Measurements from ENCODE around the gene DHX38. TPM values are rescaled to one million over a fixed set of nuclear protein-coding genes. Genes with fewer than 3 reads are reported as not detected.

DHX38 gene
- total and polyA plus RNA-seq, 2 donors: 38.6 to 44.1 TPM

DNA sequence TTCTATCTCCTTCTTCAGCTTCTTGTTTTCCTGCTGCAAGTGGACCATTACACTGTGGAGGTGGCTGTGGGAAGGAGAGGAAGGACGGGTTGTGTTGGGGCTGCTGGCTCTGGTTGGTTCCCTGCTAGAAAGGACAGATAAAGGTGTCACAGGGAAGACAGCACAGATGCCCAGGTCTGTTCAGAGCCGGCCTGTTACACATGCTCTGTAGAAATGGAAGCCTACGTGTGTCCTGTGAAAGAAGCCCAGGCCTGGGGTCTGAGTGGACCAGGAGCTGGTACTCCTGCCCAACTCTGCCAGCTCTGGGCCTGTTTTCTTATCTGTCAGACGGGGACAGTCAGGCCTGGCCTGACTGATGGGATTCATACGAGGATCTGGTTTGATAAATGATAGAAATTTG is 26.4 kb downstream of the DHX38 start:
- 89% methylated on average over 5 of the region's 5 CpGs for WGBS
- no peak overlapping the region for H3K27ac ChIP-seq (ENCODE audit: low read depth)
- no peak overlapping the region for H3K4me3 ChIP-seq (ENCODE audit: low read depth, low read length)
- DNase-seq (ENCODE audit: extremely low spot score): no peak
- H3K4me1 ChIP-seq (ENCODE audit: insufficient read depth): no peaks in the 10 kb centered on the region
- H3K36me3 ChIP-seq (ENCODE audit: insufficient read depth): no peaks in the 10 kb centered on the region

DNA sequence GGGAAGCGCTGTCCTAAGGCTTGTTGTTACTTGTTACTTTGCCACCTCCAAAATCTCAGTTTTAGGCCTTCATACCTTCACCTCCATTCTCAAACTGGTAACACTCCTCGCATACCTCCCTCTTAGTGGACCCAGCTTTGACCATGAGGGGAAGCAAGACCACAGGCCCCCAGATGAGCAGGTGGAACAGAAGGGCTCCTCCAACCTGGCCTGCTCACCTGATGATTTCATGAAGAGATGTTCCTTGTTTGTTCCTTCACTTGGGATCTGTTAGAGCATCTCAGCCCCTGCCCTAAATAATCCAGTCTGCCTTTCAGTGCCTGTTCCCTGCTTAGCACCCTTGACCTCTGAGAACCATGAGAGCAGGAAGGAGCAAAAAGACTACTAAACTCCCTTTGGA is 28.7 kb downstream of the DHX38 start:
- no peaks in the 10 kb centered on the region for H3K4me1 ChIP-seq (ENCODE audit: insufficient read depth)
- 97% methylated on average over 2 of the region's 2 CpGs for WGBS
- no peak overlapping the region for H3K4me3 ChIP-seq (ENCODE audit: low read depth, low read length)

DNA sequence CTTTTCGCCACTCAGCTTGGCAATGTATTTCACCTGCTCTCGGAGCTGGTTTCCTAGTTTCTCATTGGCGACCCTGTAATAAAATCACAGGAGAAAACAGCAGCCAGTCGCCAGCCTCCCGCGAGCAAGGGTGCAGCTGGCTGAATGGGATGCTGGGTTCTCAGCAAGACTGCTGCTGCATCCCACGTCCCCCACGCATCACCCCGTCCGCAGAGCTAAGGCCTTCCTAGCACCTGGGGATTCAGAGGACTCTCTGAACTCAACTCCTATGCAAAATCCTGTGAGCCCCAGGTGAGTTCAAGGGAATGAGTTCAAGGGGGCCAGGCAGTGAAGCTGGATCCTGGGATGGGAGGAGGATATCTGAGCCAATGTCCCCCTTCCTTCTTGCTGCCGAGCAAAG is 29.3 kb downstream of the DHX38 start:
- DNase-seq (ENCODE audit: extremely low spot score): no peak
- Histone ChIP-seq H3K27ac (ENCODE audit: low read depth) (no peak overlapping the region), H3K4me3 (ENCODE audit: low read depth, low read length) (no peak overlapping the region), H3K4me1 (ENCODE audit: insufficient read depth) (no peaks in the 10 kb centered on the region), H3K36me3 (ENCODE audit: insufficient read depth) (no peaks in the 10 kb centered on the region)
- 83% methylated on average over 11 of the region's 11 CpGs for WGBS

More for the DNA sequence above, 28.7 kb downstream of the DHX38 start:
- no peaks in the 10 kb centered on the region for H3K36me3 ChIP-seq (ENCODE audit: insufficient read depth)
- DNase-seq (ENCODE audit: extremely low spot score): no peak
- no peak overlapping the region for H3K27ac ChIP-seq (ENCODE audit: low read depth)

DNA sequence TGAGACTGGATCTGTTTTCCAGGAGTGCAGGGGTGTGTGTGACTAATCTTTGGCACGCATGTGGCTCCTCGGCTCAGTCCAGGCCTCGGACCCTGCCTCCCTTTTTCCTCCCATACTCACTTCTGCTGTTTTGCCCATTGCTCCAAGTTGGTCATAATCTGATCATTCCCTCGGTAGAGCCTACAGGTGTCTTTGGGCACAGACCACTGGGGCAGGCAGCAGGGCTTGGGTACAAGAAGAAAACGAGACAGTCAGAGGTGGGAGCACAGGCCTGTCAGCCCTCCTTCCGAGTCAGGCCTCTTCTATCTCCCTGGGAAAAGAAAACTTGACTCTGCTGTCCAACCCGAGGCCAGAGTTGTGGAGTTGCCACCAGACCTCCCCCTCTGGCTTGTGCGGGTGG is 29.8 kb downstream of the DHX38 start:
- Histone ChIP-seq H3K36me3 (ENCODE audit: insufficient read depth) (no peaks in the 10 kb centered on the region), H3K4me1 (ENCODE audit: insufficient read depth) (no peaks in the 10 kb centered on the region), H3K4me3 (ENCODE audit: low read depth, low read length) (no peak overlapping the region), H3K27ac (ENCODE audit: low read depth) (no peak overlapping the region)
- WGBS: 63% methylated on average over 8 of the region's 8 CpGs
- DNase-seq (ENCODE audit: extremely low spot score): no peak

DNA sequence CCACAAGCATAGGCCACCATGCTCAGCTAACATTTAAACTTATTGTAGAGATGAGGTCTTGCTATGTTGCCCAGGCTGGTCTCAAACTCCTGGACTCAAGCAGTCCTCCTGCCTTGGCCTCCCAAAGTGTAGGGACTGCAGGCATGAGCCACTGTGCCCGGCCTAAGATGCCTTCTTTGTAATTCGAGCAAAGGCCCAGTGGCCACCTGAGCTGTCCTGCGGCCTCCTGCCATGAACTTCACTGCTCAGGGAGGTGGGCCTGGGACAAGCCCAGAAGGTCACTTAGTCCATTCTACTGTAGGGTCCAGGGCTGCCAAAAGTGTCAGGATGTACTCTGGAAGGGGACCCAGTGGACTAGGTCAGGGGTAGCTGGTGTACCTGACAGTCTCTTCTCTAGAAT is 30.5 kb downstream of the DHX38 start:
- Histone ChIP-seq H3K4me1 (ENCODE audit: insufficient read depth) (no peaks in the 10 kb centered on the region), H3K36me3 (ENCODE audit: insufficient read depth) (no peaks in the 10 kb centered on the region), H3K27ac (ENCODE audit: low read depth) (no peak overlapping the region), H3K4me3 (ENCODE audit: low read depth, low read length) (no peak overlapping the region)
- no peak for DNase-seq (ENCODE audit: extremely low spot score)
- WGBS: 85% methylated on average over 3 of the region's 3 CpGs

DNA sequence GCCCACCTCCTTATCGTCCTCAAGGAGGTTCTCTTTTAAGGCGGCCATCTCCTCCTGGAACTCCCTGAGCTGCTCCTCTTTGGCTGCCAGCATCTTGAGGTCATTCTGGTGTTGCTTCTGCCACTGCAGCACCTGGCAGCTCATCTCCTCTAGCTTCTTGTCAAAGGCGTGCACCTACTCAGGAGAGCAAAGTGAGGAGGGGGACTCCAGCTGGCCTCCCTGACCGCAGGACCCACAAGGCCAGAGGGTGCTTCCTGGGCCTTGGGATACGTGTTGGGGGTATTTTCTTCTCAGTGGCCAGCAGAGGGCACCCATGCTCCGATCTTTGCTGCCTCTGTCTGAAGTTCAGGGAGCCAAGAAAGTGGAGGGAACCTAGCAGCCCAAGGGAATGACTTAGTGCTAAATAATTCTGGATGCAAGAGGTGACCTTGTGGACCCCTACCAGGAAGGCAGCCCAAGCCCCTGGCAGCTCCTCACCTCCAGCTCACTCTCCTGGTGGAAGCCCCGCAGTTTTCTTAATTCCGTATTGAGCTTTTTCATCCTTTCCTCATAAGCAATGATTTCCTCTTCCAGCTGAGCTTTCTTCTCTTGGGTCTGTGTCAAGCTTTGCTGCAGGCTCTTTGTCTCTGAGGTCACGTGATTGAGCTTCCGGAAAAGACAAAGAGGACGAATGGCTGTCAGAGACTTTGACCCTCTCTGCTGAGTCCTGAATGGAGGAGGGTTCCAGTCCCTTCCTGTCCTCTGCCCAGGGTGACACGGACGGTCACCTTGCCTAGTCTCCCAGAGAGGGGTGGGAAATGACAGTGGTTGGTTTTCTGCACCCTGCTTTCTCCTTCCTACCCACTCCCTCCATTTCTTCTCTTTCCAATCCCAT is 31.4 kb downstream of the DHX38 start:
- H3K27ac ChIP-seq (ENCODE audit: low read depth): no peak overlapping the region
- WGBS: 34% methylated on average over 13 of the region's 13 CpGs
- DNase-seq (ENCODE audit: extremely low spot score): peak; percentile 42
- H3K4me1 ChIP-seq (ENCODE audit: insufficient read depth): no peaks in the 10 kb centered on the region
- H3K4me3 ChIP-seq (ENCODE audit: low read depth, low read length): no peak overlapping the region
- no peaks in the 10 kb centered on the region for H3K36me3 ChIP-seq (ENCODE audit: insufficient read depth)

DNA sequence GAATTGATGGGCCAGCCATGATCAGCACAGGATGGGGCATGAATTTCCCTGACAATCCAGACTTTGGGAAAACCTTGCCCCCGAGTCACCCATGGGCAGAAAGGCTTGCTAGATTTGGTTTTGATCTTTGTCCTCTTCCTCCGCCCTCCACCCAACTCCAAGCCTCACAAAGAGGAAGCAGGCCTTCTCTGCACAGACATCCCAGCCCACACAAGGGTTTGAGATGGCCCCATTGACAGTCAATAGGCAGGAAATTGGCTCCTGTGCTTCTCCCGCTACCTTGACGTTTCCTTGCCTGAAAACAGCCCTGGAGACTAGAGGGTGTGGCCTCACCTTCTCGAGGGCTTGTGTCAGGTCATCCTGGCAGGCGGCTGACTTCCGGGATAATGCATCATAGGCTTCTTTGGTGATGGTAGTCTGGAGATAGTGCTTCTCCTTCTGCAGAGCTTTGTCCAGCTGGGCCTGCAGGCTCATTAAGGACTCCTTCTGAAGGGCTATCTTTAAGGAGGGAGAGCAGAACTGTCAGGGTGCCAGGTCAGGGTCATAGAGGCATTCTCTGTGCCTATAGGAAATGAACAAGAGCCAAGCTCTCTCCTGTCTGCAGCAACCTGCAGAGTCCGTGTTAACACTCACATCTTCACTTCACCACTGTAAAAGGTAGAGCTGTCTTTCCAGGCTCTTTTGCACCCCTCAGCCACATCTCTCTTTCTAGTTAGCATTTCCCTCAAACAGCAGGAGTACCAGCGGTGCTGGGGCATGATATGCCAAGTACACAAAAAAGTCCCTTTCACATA is 32.2 kb downstream of the DHX38 start:
- no peaks in the 10 kb centered on the region for H3K36me3 ChIP-seq (ENCODE audit: insufficient read depth)
- WGBS: 85% methylated on average over 9 of the region's 9 CpGs
- no peak overlapping the region for H3K4me3 ChIP-seq (ENCODE audit: low read depth, low read length)
- DNase-seq (ENCODE audit: extremely low spot score): no peak
- no peaks in the 10 kb centered on the region for H3K4me1 ChIP-seq (ENCODE audit: insufficient read depth)
- no peak overlapping the region for H3K27ac ChIP-seq (ENCODE audit: low read depth)

DNA sequence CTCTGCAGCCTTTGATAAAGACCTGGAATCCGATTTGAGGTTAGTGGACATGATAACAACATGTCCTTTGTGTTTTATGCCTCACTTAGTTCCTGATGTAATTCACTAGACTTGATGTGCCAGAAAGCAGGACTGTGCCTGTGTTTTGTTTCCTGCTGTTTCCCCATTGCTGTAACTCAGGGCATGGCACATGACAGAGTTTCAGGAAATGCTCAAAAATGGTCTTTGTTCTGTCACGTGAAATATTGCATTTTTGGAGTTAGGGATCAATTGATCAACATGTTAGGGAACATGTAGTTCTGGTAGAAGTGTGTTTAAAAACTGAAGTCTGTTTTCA is 32.8 kb downstream of the DHX38 start:
- Histone ChIP-seq H3K27ac (ENCODE audit: low read depth) (no peak overlapping the region), H3K4me3 (ENCODE audit: low read depth, low read length) (no peak overlapping the region)
- 68% methylated on average over 2 of the region's 2 CpGs for WGBS

DNA sequence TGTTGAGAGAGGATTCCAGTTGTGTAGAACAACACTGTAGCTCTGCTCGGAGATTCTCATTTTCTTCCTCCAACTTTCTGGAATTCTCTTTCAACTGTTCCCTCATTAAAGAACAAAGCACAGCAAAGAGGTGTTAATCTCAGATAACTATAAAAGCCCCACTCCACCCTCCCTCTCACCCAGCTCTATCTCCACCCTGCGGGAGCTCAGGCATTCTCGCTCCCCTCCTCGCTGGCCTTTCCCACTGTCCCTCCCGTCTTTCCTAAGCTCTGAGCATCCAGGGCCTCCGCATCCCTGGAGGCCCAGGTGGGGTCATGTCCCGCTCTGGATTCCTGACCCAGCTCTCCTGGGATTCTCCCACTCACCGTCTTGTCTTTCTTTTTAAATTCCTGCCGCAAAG is 35.1 kb downstream of the DHX38 start:
- WGBS: 73% methylated on average over 9 of the region's 9 CpGs
- Histone ChIP-seq H3K4me3 (ENCODE audit: low read depth, low read length) (no peak overlapping the region), H3K36me3 (ENCODE audit: insufficient read depth) (no peaks in the 10 kb centered on the region), H3K4me1 (ENCODE audit: insufficient read depth) (no peaks in the 10 kb centered on the region), H3K27ac (ENCODE audit: low read depth) (no peak overlapping the region)
- DNase-seq (ENCODE audit: extremely low spot score): no peak

More for the DNA sequence above, 32.8 kb downstream of the DHX38 start:
- no peak for DNase-seq (ENCODE audit: extremely low spot score)
- Histone ChIP-seq H3K4me1 (ENCODE audit: insufficient read depth) (no peaks in the 10 kb centered on the region), H3K36me3 (ENCODE audit: insufficient read depth) (no peaks in the 10 kb centered on the region)

DNA sequence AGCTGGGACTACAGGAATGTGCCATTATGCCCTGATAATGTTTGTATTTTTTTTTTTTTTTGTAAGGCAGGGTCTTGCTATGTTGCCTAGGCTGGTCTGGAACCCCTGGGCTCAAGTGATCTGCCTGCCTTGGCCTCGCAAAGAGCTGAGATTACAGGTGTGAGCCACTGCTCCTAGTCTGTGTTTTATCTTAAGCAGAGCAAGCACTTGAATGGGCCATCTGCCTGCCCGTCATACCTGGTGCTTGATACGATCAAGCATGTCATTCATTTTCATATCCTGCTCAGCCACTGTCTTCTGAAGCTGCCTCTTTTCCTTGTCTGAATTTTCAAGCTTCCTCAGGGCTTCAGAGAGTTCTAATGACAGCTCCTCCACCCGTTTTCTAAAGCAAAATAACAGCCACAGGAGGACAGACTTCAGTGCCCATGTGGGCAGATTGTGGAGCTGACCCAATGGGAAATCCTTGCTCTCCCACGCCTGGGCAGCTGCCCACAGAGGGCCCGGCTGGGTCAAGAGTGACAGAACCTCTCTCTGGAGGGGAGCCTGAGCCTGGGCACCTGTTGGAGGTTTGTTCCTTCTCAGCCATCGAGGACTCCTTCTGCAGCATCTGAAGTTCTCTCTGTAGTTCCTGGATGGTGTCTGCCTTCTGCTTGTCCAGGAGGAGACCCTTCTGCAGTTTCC is 36.5 kb downstream of the DHX38 start:
- no peak for DNase-seq (ENCODE audit: extremely low spot score)

DNA sequence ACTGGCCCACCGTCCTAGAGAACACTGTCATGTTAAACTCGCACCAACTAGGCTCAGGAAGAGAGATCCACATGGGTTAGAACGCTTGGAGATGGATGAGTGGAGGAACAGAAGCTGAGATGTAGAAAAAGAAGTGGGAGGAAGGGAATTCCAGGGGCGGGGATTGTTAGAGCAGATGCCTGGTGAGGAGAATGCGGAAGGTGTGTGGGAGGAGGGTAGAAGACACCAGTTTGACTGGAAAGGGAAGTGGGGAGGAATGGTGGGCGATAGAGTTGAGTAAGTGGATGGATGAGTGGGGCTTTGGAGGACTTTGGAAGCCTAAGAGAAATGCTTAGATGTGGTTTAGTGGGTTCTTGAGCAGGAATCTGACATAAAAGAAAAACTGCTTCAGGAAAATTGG is 37.4 kb downstream of the DHX38 start:
- 76% methylated on average over 6 of the region's 6 CpGs for whole genome bisulfite sequencing
- DNase-seq (ENCODE audit: extremely low spot score): no peak
- H3K27ac ChIP-seq (ENCODE audit: low read depth): no peak overlapping the region
- no peaks in the 10 kb centered on the region for H3K36me3 ChIP-seq (ENCODE audit: insufficient read depth)
- H3K4me1 ChIP-seq (ENCODE audit: insufficient read depth): no peaks in the 10 kb centered on the region
- no peak overlapping the region for H3K4me3 ChIP-seq (ENCODE audit: low read depth, low read length)

More for the DNA sequence above, 36.5 kb downstream of the DHX38 start:
- Histone ChIP-seq H3K4me1 (ENCODE audit: insufficient read depth) (no peaks in the 10 kb centered on the region), H3K27ac (ENCODE audit: low read depth) (no peak overlapping the region), H3K4me3 (ENCODE audit: low read depth, low read length) (no peak overlapping the region), H3K36me3 (ENCODE audit: insufficient read depth) (no peaks in the 10 kb centered on the region)
- 83% methylated on average over 7 of the region's 7 CpGs for WGBS

DNA sequence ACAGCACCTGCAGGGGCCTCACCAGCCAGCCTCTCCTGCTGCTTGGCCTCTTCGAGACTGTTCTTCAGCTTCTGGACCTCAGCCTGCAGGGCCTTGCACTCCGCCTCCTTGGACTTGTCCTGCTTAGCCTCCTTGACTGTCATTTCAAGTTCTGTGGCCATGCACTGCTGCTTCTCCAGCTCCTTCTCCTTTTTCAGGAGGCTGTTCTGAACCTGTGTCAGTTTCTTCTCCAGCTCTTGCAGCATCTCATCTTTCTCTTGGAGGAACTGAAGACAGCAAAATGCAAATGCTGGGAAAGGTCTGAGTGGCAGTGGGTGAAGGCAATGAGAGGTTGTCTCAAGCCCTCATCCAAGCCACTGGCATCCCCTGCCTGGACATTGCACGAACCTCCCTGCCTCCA is 39.1 kb downstream of the DHX38 start:
- Histone ChIP-seq H3K4me3 (ENCODE audit: low read depth, low read length) (no peak overlapping the region), H3K36me3 (ENCODE audit: insufficient read depth) (no peaks in the 10 kb centered on the region), H3K4me1 (ENCODE audit: insufficient read depth) (no peaks in the 10 kb centered on the region), H3K27ac (ENCODE audit: low read depth) (no peak overlapping the region)
- DNase-seq (ENCODE audit: extremely low spot score): no peak
- 87% methylated on average over 3 of the region's 3 CpGs for WGBS

DNA sequence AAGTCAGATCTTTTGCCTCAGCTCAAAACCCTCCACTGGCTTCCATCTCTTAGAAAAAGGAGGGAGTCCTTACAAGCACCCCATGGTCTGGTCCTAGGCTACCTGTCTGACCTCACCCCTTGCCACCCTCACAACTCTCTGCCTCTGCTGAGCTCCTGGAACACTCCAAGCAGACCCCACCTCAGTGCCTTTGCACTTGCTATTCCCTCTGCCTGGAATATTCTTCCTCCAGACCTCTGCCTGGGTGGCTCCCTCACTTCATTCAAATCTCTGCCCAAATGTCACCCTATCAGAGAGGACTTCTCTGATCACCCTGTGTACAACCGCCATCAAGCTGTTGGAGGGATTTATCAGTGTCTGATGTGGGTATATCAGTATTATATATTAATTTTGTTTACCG is 40.9 kb downstream of the DHX38 start:
- WGBS: 96% methylated on average over 2 of the region's 2 CpGs
- no peaks in the 10 kb centered on the region for H3K36me3 ChIP-seq (ENCODE audit: insufficient read depth)
- H3K4me3 ChIP-seq (ENCODE audit: low read depth, low read length): no peak overlapping the region
- no peak overlapping the region for H3K27ac ChIP-seq (ENCODE audit: low read depth)
- no peaks in the 10 kb centered on the region for H3K4me1 ChIP-seq (ENCODE audit: insufficient read depth)
- DNase-seq (ENCODE audit: extremely low spot score): no peak

All from urinary bladder (tissue), 4 donors.